IMR-90 (cell line): ENCODE measurements around the gene GALNT17. TPM values are rescaled to one million over a fixed set of nuclear protein-coding genes. Genes with fewer than 3 reads are reported as not detected.

Source experiments
- ATAC-seq: fragments of 200-7000 bp; cut with Tn5 transposase; 2 replicates; pipeline ENCODE4 v1.9.1; 2020; ENCODE audit warnings: low read depth, mild to moderate bottlenecking, moderate library complexity
- BruUV-seq: library from RNA; stranded (reverse); fragments of 400-500 nt; replicated peaks from 2 replicates; lab custom pipeline; 2021; lab: Mats Ljungman, UMichigan
- CTCF ChIA-PET: fragments of 300-600 bp; formaldehyde crosslinking; extraction: SDS; loops from one replicate; lab custom pipeline; 2021; ENCODE audit warnings: antibody characterized with exemption; lab: Yijun Ruan, JAX
- POLR2A ChIA-PET: fragments of 300-600 bp; sonication (Branson Sonifier 250); formaldehyde crosslinking; loops from one replicate; lab custom pipeline; 2022; ENCODE audit warnings: antibody characterized with exemption; ENCODE audit not compliant: unreplicated experiment; lab: Charles Lee
- DNase-seq: peaks from one replicate; pipeline ENCODE4 v3.0.0; 2013
- H2AFZ ChIP-seq: replicated peaks from 2 replicates; pipeline ENCODE3; 2013; ENCODE audit warnings: low read length, mild to moderate bottlenecking; ENCODE audit not compliant: poor library complexity
- H2AK5ac ChIP-seq: 2 replicates; pipeline ENCODE4 v1.6.1; 2013; ENCODE audit warnings: low read depth, low read length, inconsistent platforms
- H2AK9ac ChIP-seq: replicated peaks from 2 replicates; pipeline ENCODE3; 2013; ENCODE audit warnings: mild to moderate bottlenecking, low read depth, low read length, moderate library complexity; ENCODE audit not compliant: poor library complexity
- H2BK120ac ChIP-seq: 2 replicates; pipeline ENCODE4 v1.6.1; 2013; ENCODE audit warnings: low read depth, low read length, inconsistent platforms
- H2BK15ac ChIP-seq: 3 replicates; pipeline ENCODE4 v1.6.1; 2013; ENCODE audit warnings: low read depth, low read length, inconsistent platforms
- H2BK20ac ChIP-seq: 2 replicates; pipeline ENCODE4 v1.6.1; 2013; ENCODE audit warnings: low read depth, mild to moderate bottlenecking, inconsistent platforms, low read length, moderate library complexity
- H2BK5ac ChIP-seq: 2 replicates; pipeline ENCODE4 v1.6.1; 2013; ENCODE audit warnings: mild to moderate bottlenecking, low read depth, low read length, inconsistent platforms; ENCODE audit not compliant: poor library complexity, severe bottlenecking
- H3K14ac ChIP-seq: replicated peaks from 2 replicates; pipeline ENCODE4 v1.6.1; 2013; ENCODE audit warnings: low read depth, low read length, inconsistent platforms
- H3K18ac ChIP-seq: 2 replicates; pipeline ENCODE4 v1.6.1; 2013; ENCODE audit warnings: low read depth, low read length, control low read depth
- H3K23ac ChIP-seq: 2 replicates; pipeline ENCODE4 v1.6.1; 2013; ENCODE audit warnings: low read depth, low read length, inconsistent platforms
- H3K27ac ChIP-seq: 2 replicates; pipeline ENCODE4 v1.5.1; 2013; ENCODE audit warnings: mild to moderate bottlenecking, control low read depth, low read length; ENCODE audit not compliant: insufficient read depth
- H3K27me3 ChIP-seq: 2 replicates; pipeline ENCODE4 v1.6.1; 2013; ENCODE audit warnings: low read length; ENCODE audit not compliant: control insufficient read depth, insufficient read depth
- H3K36me3 ChIP-seq: 2 replicates; pipeline ENCODE4 v1.6.1; 2013; ENCODE audit warnings: low read length, mixed read lengths; ENCODE audit not compliant: control insufficient read depth, insufficient read depth
- H3K4ac ChIP-seq: 2 replicates; pipeline ENCODE4 v1.6.1; 2013; ENCODE audit warnings: low read depth, low read length, inconsistent platforms
- H3K4me1 ChIP-seq: 2 replicates; pipeline ENCODE4 v1.6.1; 2013; ENCODE audit warnings: low read length, mixed read lengths; ENCODE audit not compliant: control insufficient read depth, insufficient read depth
- H3K4me2 ChIP-seq: 2 replicates; pipeline ENCODE4 v1.6.1; 2013; ENCODE audit warnings: low read depth, mild to moderate bottlenecking, control low read depth, low read length, moderate library complexity
- H3K4me3 ChIP-seq: 2 replicates; pipeline ENCODE4 v1.5.1; 2013; ENCODE audit warnings: low read depth, mild to moderate bottlenecking, control low read depth, low read length, moderate library complexity; ENCODE audit not compliant: insufficient read depth
- H3K56ac ChIP-seq: 2 replicates; pipeline ENCODE4 v1.6.1; 2013; ENCODE audit warnings: low read length, inconsistent platforms; ENCODE audit not compliant: insufficient read depth; ENCODE audit errors: extremely low read depth
- H3K79me1 ChIP-seq, 2 experiments: 2 replicates each; pipeline ENCODE4 v1.6.1; 2013; ENCODE audit warnings: low read length in 2 of 2, inconsistent platforms in 1 of 2, low read depth in 1 of 2
- H3K9ac ChIP-seq: 2 replicates; pipeline ENCODE4 v1.6.1; 2013; ENCODE audit warnings: low read depth, low read length, control low read depth
- H3K9me1 ChIP-seq: 2 replicates; pipeline ENCODE4 v1.6.1; 2013; ENCODE audit warnings: low read length, inconsistent platforms; ENCODE audit not compliant: insufficient read depth
- H3K9me3 ChIP-seq: 2 replicates; pipeline ENCODE4 v1.6.1; 2013; ENCODE audit warnings: low read length; ENCODE audit not compliant: control insufficient read depth, insufficient read depth
- H4K20me1 ChIP-seq: 2 replicates; pipeline ENCODE4 v1.6.1; 2013; ENCODE audit warnings: low read length, inconsistent platforms; ENCODE audit not compliant: insufficient read depth
- H4K5ac ChIP-seq: 2 replicates; pipeline ENCODE4 v1.6.1; 2013; ENCODE audit warnings: mild to moderate bottlenecking, low read depth, low read length, control low read depth
- H4K8ac ChIP-seq, 2 experiments: 2 replicates each; pipeline ENCODE4 v1.6.1; 2013; ENCODE audit warnings: low read depth in 2 of 2, low read length in 2 of 2, control low read depth in 1 of 2, inconsistent platforms in 1 of 2
- H4K91ac ChIP-seq: 2 replicates; pipeline ENCODE4 v1.6.1; 2013; ENCODE audit warnings: low read depth, low read length, inconsistent platforms; ENCODE audit not compliant: insufficient read depth
- BHLHE40 ChIP-seq: fragments of 150-350 bp; IDR thresholded peaks from 2 replicates; pipeline ENCODE4 v1.6.1; 2016; ENCODE audit warnings: mild to moderate bottlenecking, low read depth, low read length
- MAZ ChIP-seq: IDR thresholded peaks from 2 replicates; pipeline ENCODE4 v1.6.1; 2012; ENCODE audit warnings: low read depth, mild to moderate bottlenecking, low read length, improper control_type of control experiment, moderate library complexity, borderline replicate concordance
- RCOR1 ChIP-seq: IDR thresholded peaks from 2 replicates; pipeline ENCODE4 v1.6.1; 2012; ENCODE audit warnings: mild to moderate bottlenecking, low read length, improper control_type of control experiment; ENCODE audit not compliant: insufficient replicate concordance
- dilution Hi-C: fragments of 300-500 bp; cut with HindIII; formaldehyde crosslinking; loops from one replicate; pipeline ENCODE4 v1.14.3; 2018; ENCODE audit warnings: low sequenced_read_pairs; ENCODE audit not compliant: unreplicated experiment
- in situ Hi-C: fragments of 300-500 bp; cut with MboI; formaldehyde crosslinking; loops from 3 replicates; pipeline ENCODE4 v1.14.3; 2019; ENCODE audit warnings: low sequenced_read_pairs, inconsistent platforms, mixed read lengths
- intact Hi-C: fragments of 100-400 bp; cut with micrococcal nuclease; formaldehyde crosslinking; loops from 2 replicates; pipeline ENCODE4 v1.10.0; 2022
- polyA plus RNA-seq, 3 experiments: library from polyadenylated mRNA; depleted of rRNA; stranded (reverse); fragments of >200 nt; gene quantifications; 2 replicates each; pipeline ENCODE4 v1.2.3, GENCODE V29; 2012; ENCODE audit warnings: low replicate concordance in 1 of 3
- total RNA-seq: library from RNA; depleted of rRNA; stranded (reverse); fragments of >200 nt; gene quantifications from 2 replicates; pipeline ENCODE4 v1.2.3, GENCODE V29; 2012
- TF ChIP-seq, protein P1 (sequence below): fragments of 150-350 bp; IDR thresholded peaks from 2 replicates; pipeline ENCODE4 v1.6.1; 2016; ENCODE audit warnings: low read depth, mild to moderate bottlenecking, low read length, moderate library complexity, borderline replicate concordance

The GALNT17 gene
- total and polyA plus RNA-seq, 2 of the 4 experiments (the other 2 are of a cell fraction): not detected

DNA sequence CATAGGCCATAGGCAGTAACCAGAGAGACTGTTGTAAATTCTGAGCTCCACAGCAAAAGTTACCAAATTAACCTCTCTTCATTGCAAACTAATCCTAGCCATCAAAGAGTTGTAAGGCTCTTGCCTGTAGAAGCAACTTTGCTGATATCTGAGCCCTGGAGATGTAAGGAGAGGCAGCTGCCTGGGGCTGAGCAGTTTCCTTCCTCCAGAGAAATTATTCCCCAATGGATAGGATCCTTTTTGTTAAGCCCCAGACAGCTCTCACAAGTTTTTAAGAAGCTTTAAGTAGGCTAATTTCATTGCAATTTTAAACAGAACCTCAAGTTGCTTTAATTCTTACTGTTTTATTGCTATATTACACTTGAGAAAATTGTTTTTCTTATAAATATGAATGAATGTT is 211.1 kb downstream of the GALNT17 start:
- CTCF ChIA-PET: no interaction called here
- no peak overlapping the region for H3K4ac ChIP-seq
- no peak overlapping the region for H4K5ac ChIP-seq
- no peak overlapping the region for H3K9ac ChIP-seq
- H2BK20ac ChIP-seq: no peak overlapping the region
- H2BK15ac ChIP-seq: no peak overlapping the region
- H2BK120ac ChIP-seq: no peak overlapping the region
- H3K79me1 ChIP-seq: no peaks in the 10 kb centered on the region
- no peaks in the 10 kb centered on the region for H3K36me3 ChIP-seq
- no TSS peak for BruUV-seq
- no peak overlapping the region for H3K4me2 ChIP-seq
- H2AK5ac ChIP-seq: no peak overlapping the region
- no peaks in the 10 kb centered on the region for H4K20me1 ChIP-seq
- H4K91ac ChIP-seq: no peak overlapping the region
- no peak overlapping the region for H2AFZ ChIP-seq
- no peak overlapping the region for H3K56ac ChIP-seq
- H2AK9ac ChIP-seq: no peak overlapping the region
- no peak overlapping the region for H3K18ac ChIP-seq
- dilution Hi-C loops: no loop called here
- H3K9me1 ChIP-seq: no peaks in the 10 kb centered on the region
- no peaks in the 10 kb centered on the region for H3K27me3 ChIP-seq
- H3K4me3 ChIP-seq: no peak overlapping the region
- no peak overlapping the region for H4K8ac ChIP-seq
- no peaks in the 10 kb centered on the region for H3K4me1 ChIP-seq
- DNase-seq (no peak), ATAC-seq (no peak)
- intact Hi-C loops: no loop called here
- H3K9me3 ChIP-seq: peaks cover 8% of the 10 kb centered on the region; the same call in 1 of the 2 replicates
- H3K23ac ChIP-seq: no peak overlapping the region
- H3K14ac ChIP-seq: no peak overlapping the region
- H3K27ac ChIP-seq: no peak overlapping the region
- no peak overlapping the region for H2BK5ac ChIP-seq
- POLR2A ChIA-PET: no interaction called here
- TF ChIP-seq RCOR1: no peak
- TF ChIP-seq, protein P1, sequence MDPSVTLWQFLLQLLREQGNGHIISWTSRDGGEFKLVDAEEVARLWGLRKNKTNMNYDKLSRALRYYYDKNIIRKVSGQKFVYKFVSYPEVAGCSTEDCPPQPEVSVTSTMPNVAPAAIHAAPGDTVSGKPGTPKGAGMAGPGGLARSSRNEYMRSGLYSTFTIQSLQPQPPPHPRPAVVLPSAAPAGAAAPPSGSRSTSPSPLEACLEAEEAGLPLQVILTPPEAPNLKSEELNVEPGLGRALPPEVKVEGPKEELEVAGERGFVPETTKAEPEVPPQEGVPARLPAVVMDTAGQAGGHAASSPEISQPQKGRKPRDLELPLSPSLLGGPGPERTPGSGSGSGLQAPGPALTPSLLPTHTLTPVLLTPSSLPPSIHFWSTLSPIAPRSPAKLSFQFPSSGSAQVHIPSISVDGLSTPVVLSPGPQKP: no peak
- no peak for TF ChIP-seq MAZ
- TF ChIP-seq BHLHE40: no peak
- in situ Hi-C loops: no loop called here
